A673 (cell line): Measurements from ENCODE around the gene PRR33. TPM values are rescaled to one million over a fixed set of nuclear protein-coding genes. Genes with fewer than 3 reads are reported as not detected.

ENCODE experiments used
- BruUV-seq: library from RNA; stranded (reverse); fragments of 400-500 nt; replicated peaks from 2 replicates; lab custom pipeline; 2021; lab: Mats Ljungman, UMichigan
- CTCF ChIA-PET: fragments of 300-600 bp; sonication (Branson Sonifier 250); formaldehyde crosslinking; loops from one replicate; lab custom pipeline; 2022; ENCODE audit warnings: antibody characterized with exemption; lab: Charles Lee
- POLR2A ChIA-PET: fragments of 300-600 bp; sonication (Branson Sonifier 250); formaldehyde crosslinking; loops from one replicate; lab custom pipeline; 2022; ENCODE audit warnings: antibody characterized with exemption; ENCODE audit not compliant: low non-redundant PET; lab: Charles Lee
- DNase-seq: peaks from one replicate; pipeline ENCODE4 v3.0.0-alpha.2; 2015; ENCODE audit warnings: low spot score
- H3K27ac ChIP-seq: fragments of 200-600 bp; sonication (generic); 2 replicates; pipeline ENCODE4 v1.5.1; 2016; ENCODE audit warnings: mixed run types, low read depth, mild to moderate bottlenecking, mixed read lengths, antibody characterized with exemption, low read length; ENCODE audit not compliant: poor library complexity, severe bottlenecking
- H3K27me3 ChIP-seq: fragments of 200-600 bp; sonication (generic); replicated peaks from 2 replicates; pipeline ENCODE4 v1.6.1; 2017; ENCODE audit warnings: mixed run types, low read depth, mild to moderate bottlenecking, mixed read lengths, antibody characterized with exemption, low read length; ENCODE audit not compliant: insufficient read depth, poor library complexity
- H3K36me3 ChIP-seq: fragments of 200-600 bp; sonication (generic); 2 replicates; pipeline ENCODE4 v1.6.1; 2016; ENCODE audit warnings: mixed run types, mild to moderate bottlenecking, mixed read lengths, antibody characterized with exemption, low read length; ENCODE audit not compliant: insufficient read depth, poor library complexity, severe bottlenecking
- H3K4me1 ChIP-seq: fragments of 200-600 bp; sonication (generic); 2 replicates; pipeline ENCODE4 v1.6.1; 2017; ENCODE audit warnings: mixed run types, mild to moderate bottlenecking, mixed read lengths, antibody characterized with exemption, low read length; ENCODE audit not compliant: insufficient read depth, poor library complexity, severe bottlenecking
- H3K4me3 ChIP-seq: fragments of 200-600 bp; sonication (generic); 2 replicates; pipeline ENCODE4 v1.5.1; 2016; ENCODE audit warnings: low read depth, mixed run types, mild to moderate bottlenecking, mixed read lengths, low read length; ENCODE audit not compliant: poor library complexity, severe bottlenecking
- H3K9me3 ChIP-seq: fragments of 200-600 bp; sonication (generic); 2 replicates; pipeline ENCODE4 v1.6.1; 2016; ENCODE audit warnings: mixed run types, low read depth, mild to moderate bottlenecking, mixed read lengths, antibody characterized with exemption, low read length; ENCODE audit not compliant: poor library complexity, severe bottlenecking
- EZH2 ChIP-seq: fragments of 200-600 bp; sonication (generic); IDR thresholded peaks from 2 replicates; pipeline ENCODE4 v1.6.1; 2017; ENCODE audit warnings: borderline replicate concordance, low read depth, mild to moderate bottlenecking, mixed read lengths, antibody characterized with exemption, low read length; ENCODE audit not compliant: poor library complexity, severe bottlenecking
- intact Hi-C: fragments of 100-400 bp; cut with micrococcal nuclease; formaldehyde crosslinking; loops from one replicate; pipeline ENCODE4 v1.10.0; 2022; ENCODE audit not compliant: unreplicated experiment
- total RNA-seq: library from RNA; stranded (reverse); gene quantifications from 2 replicates; pipeline ENCODE4 v1.2.3, GENCODE V29; 2021
- TF ChIP-seq, protein P1 (sequence below): fragments of 300-800, 200-600 bp; sonication (generic); conservative IDR thresholded peaks from 2 replicates; pipeline ENCODE4 v1.5.1; 2017; ENCODE audit warnings: low read depth, mild to moderate bottlenecking, antibody characterized with exemption, low read length, moderate library complexity, mixed read lengths

The PRR33 gene
- total RNA-seq, 1 experiment from 2014 or later, result not detected

DNA sequence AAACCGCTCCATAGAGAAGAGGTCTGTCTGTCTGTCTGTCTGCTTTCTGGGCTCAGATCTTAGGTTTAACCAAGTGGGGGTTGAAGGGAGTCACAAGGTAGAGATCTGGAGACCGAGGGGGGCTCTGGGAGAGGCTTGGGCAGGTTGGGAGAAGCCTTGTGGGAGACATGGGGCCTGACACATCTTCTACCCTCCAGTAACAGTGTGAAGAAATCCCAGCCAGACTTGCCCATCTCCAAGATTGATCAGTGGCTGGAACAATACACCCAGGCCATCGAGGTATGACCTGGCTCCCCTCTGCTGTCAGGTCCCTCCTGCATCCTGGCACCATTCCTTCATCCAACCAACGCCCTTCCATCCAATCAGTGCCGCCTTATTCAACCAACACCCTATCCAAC lies 7.4 kb downstream of the PRR33 start:
- Histone ChIP-seq H3K27me3 (no peaks in the 10 kb centered on the region), H3K27ac (no peak overlapping the region), H3K4me3 (no peak overlapping the region), H3K36me3 (no peaks in the 10 kb centered on the region), H3K4me1 (no peaks in the 10 kb centered on the region), H3K9me3 (no peaks in the 10 kb centered on the region)
- ChIA-PET CTCF (interaction anchor here (4.0 kb wide), 1 partner anchor 267 kb away, joined by 74 read pairs; no protein-coding TSS in a partner anchor), POLR2A (no interaction called here)
- BruUV-seq, result no TSS peak
- TF ChIP-seq EZH2, result no peak
- TF ChIP-seq, protein P1, sequence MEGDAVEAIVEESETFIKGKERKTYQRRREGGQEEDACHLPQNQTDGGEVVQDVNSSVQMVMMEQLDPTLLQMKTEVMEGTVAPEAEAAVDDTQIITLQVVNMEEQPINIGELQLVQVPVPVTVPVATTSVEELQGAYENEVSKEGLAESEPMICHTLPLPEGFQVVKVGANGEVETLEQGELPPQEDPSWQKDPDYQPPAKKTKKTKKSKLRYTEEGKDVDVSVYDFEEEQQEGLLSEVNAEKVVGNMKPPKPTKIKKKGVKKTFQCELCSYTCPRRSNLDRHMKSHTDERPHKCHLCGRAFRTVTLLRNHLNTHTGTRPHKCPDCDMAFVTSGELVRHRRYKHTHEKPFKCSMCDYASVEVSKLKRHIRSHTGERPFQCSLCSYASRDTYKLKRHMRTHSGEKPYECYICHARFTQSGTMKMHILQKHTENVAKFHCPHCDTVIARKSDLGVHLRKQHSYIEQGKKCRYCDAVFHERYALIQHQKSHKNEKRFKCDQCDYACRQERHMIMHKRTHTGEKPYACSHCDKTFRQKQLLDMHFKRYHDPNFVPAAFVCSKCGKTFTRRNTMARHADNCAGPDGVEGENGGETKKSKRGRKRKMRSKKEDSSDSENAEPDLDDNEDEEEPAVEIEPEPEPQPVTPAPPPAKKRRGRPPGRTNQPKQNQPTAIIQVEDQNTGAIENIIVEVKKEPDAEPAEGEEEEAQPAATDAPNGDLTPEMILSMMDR, result no peak
- no peak for DNase-seq
- intact Hi-C loops, result loop anchor here (5.0 kb wide), 1 partner anchor 38 kb away; no protein-coding TSS in a partner anchor

DNA sequence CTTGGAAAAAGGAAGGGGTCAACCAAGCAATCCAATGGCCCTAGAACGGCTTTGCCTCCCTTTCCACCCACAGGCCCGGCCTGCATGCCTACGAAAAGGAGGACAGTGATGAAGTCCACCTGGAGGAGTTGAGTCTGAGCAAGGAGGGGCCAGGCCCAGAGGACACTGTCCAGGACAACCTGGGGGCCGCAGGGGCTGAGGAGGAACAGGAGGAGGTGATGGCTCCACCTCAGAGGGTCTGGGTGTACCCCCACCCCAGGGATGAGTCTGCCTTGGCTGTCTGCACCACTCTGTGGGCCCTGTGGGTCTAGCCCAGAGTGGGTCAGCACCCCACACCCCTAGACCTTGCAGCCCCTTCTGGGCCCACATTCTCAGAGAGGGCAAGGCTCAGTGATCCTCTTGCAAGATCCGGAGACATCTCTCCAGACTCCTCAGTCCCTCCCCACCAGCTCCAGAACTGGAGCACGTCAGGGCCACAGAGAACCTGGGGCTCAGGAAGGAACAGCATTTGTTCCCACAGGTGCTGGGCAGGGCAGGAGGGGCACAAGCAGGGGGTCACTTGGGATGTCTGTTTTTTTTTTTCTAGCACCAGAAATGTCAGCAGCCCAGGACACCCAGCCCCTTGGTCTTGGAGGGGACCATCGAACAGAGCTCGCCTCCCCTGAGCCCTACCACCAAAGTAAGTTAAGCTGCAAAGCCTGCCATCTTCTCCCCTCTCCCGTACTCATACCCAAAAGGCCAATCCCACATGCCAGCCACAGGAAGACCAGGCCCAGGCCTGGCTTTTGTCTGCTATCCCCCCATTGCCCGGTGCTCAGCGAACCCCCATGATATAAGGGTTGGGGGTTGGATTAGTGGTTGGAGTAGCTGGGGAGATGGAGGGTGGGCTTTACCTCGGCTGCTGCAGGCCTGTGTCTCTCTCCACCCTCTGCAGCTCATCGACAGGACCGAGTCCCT lies 8.1 kb downstream of the PRR33 start:
- ChIA-PET CTCF (interaction anchor here (4.0 kb wide), 1 partner anchor 268 kb away, joined by 74 read pairs; no protein-coding TSS in a partner anchor), POLR2A (no interaction called here)
- Histone ChIP-seq H3K4me1 (no peaks in the 10 kb centered on the region), H3K36me3 (no peaks in the 10 kb centered on the region), H3K27ac (no peak overlapping the region), H3K27me3 (no peaks in the 10 kb centered on the region), H3K4me3 (no peak overlapping the region), H3K9me3 (no peaks in the 10 kb centered on the region)
- intact Hi-C loops, result loop anchor here (2.0 to 5.0 kb wide), 2 partner anchors 39 to 267 kb away; no protein-coding TSS in a partner anchor
- DNase-seq, result no peak
- BruUV-seq, result no TSS peak
- TF ChIP-seq, protein P1, result no peak
- no peak for TF ChIP-seq EZH2

DNA sequence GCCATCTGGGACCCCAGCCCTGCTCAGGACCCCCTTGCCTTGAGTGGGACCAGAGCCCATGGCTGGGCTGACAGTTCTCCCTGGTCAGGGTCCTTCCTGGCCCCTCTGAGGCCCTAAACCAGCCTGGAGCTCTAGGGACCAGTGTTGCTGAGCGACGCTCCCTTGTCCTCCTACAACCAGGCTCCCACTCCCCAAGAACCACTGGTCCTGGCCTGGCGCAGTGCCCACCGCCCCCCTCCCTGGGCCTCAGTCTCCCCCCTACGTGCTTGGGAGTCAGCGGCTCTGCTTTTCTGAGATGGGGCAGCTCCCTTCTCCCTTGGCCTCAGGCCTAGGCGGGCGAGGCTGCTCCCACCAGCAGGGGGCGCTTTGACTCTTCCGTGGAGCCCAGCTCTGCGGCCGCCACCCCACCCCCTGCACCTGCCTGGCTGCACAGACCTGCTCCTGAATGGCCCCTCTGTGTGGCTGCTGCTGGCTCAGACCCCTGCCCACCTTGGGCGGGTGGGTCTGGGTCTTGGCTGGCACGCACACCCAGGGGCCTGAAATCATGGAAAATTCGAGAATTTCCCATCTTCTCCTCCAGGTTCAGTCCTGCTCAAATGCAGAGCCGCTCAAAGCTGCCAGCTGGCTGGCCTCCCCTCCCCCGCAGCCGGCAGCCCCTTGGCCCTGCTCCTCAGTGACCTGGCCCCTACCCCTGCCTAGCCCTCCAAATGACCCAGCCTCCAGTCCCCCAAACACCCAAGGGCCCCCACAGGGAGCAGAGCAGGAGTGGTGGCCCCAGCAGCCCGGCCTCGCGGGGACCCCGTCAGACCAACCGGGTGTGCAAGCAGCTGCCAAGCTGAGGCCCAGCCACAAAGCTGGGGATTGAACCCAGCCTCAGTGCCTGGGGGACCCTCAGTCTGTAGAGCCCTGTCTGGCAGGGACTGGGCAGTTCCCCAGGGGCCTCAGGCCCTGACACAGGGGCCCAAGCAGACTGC lies 9.1 kb downstream of the PRR33 start:
- TF ChIP-seq, protein P1, result peak; percentile 86
- TF ChIP-seq EZH2, result no peak
- intact Hi-C loops, result loop anchor here (2.0 to 5.0 kb wide), 2 partner anchors 40 to 268 kb away; no protein-coding TSS in a partner anchor
- CTCF ChIA-PET, result interaction anchor here (0.6 to 4.0 kb wide), 8 partner anchors 36 to 274 kb away, joined by 3 to 74 read pairs (median 4); no protein-coding TSS in a partner anchor
- Histone ChIP-seq H3K9me3 (no peaks in the 10 kb centered on the region), H3K4me3 (no peak overlapping the region), H3K27me3 (no peaks in the 10 kb centered on the region), H3K27ac (no peak overlapping the region), H3K36me3 (no peaks in the 10 kb centered on the region), H3K4me1 (no peaks in the 10 kb centered on the region)
- no TSS peak for BruUV-seq
- peak; percentile 68 for DNase-seq
- POLR2A ChIA-PET, result no interaction called here
